Left ventricle myocardium inferior (tissue), 1 donor: Measurements from ENCODE around the gene TOX2. TPM values are rescaled to one million over a fixed set of nuclear protein-coding genes. Genes with fewer than 3 reads are reported as not detected.

Experiments
- DNase-seq: peaks from one replicate; pipeline ENCODE4 v3.0.0-alpha.2; 2020
- H3K27ac ChIP-seq: fragments of 200-600 bp; replicated peaks from 2 replicates; pipeline ENCODE4 v1.8.0; 2021
- H3K27me3 ChIP-seq: fragments of 200-600 bp; 2 replicates; pipeline ENCODE4 v1.8.0; 2021; ENCODE audit warnings: low read depth
- H3K36me3 ChIP-seq: fragments of 200-600 bp; 2 replicates; pipeline ENCODE4 v1.8.0; 2021
- H3K4me1 ChIP-seq: fragments of 200-600 bp; 2 replicates; pipeline ENCODE4 v1.8.0; 2021
- H3K4me3 ChIP-seq: fragments of 200-600 bp; 2 replicates; pipeline ENCODE4 v1.8.0; 2021; ENCODE audit warnings: mild to moderate bottlenecking, moderate library complexity
- H3K9me3 ChIP-seq: fragments of 200-600 bp; replicated peaks from 2 replicates; pipeline ENCODE4 v1.8.0; 2021
- intact Hi-C: fragments of 100-400 bp; cut with micrococcal nuclease; formaldehyde crosslinking; loops from one replicate; pipeline ENCODE4 v1.11.0; 2022
- total RNA-seq: library from RNA; stranded (reverse); fragmentation: NEBNext Ultra II Directional; extraction: Animal tissue kit (Norgen Biotek cat#: 25700); gene quantifications from one replicate; pipeline ENCODE4 v1.2.1, GENCODE V29; 2021
- TF ChIP-seq, protein P1 (sequence below): fragments of 200-600 bp; IDR thresholded peaks from 2 replicates; pipeline ENCODE4 v1.8.0; 2021; ENCODE audit warnings: antibody characterized with exemption, mild to moderate bottlenecking, borderline replicate concordance
- donor health status: DM: no; HTN: yes; CAD: no; lungs with severe emphysema.

The TOX2 gene
- total RNA-seq, 1 donor from 2014 or later: 0.30 TPM

DNA sequence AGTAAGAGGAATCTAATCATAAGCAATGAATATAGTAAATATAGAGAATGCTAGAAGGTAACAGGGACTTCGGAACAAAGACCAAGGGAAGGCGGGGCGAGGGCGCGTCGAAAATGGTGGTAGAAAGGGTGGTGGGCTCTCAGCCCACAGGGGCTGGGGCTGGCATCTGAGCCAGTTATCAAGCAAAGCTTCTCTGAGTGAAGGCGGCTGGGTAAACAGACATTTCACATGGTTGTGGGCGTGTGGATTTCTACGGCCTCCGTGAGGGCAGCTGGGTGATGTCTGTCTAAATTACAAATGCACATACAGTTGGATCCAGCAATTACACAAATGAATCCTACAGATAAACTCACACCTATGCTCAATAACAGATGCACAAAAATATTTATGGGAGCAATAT is 56.6 kb downstream of the TOX2 start:
- H3K27ac ChIP-seq: no peak overlapping the region
- H3K9me3 ChIP-seq: no peaks in the 10 kb centered on the region
- no peaks in the 10 kb centered on the region for H3K4me1 ChIP-seq
- TF ChIP-seq, protein P1, sequence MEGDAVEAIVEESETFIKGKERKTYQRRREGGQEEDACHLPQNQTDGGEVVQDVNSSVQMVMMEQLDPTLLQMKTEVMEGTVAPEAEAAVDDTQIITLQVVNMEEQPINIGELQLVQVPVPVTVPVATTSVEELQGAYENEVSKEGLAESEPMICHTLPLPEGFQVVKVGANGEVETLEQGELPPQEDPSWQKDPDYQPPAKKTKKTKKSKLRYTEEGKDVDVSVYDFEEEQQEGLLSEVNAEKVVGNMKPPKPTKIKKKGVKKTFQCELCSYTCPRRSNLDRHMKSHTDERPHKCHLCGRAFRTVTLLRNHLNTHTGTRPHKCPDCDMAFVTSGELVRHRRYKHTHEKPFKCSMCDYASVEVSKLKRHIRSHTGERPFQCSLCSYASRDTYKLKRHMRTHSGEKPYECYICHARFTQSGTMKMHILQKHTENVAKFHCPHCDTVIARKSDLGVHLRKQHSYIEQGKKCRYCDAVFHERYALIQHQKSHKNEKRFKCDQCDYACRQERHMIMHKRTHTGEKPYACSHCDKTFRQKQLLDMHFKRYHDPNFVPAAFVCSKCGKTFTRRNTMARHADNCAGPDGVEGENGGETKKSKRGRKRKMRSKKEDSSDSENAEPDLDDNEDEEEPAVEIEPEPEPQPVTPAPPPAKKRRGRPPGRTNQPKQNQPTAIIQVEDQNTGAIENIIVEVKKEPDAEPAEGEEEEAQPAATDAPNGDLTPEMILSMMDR: no peak
- no peaks in the 10 kb centered on the region for H3K36me3 ChIP-seq
- no peak for DNase-seq
- intact Hi-C loops: no loop called here
- H3K4me3 ChIP-seq: no peak overlapping the region
- peaks cover 23% of the 10 kb centered on the region for H3K27me3 ChIP-seq

- no peaks in the 10 kb centered on the region for H3K4me1 ChIP-seq
- intact Hi-C loops: no loop called here
These were observed 57.4 kb downstream of the TOX2 start for GRCh38 chr20:43972051-43972450.

GRCh38 chr20:43972692-43973091 is 58.0 kb downstream of the TOX2 start:
- TF ChIP-seq, protein P1: no peak
- Histone ChIP-seq H3K27me3 (peaks cover 23% of the 10 kb centered on the region), H3K27ac (no peak overlapping the region), H3K36me3 (no peaks in the 10 kb centered on the region), H3K4me3 (no peak overlapping the region), H3K9me3 (no peaks in the 10 kb centered on the region), H3K4me1 (no peaks in the 10 kb centered on the region)
- DNase-seq: no peak
- intact Hi-C loops: no loop called here

More at GRCh38 chr20:43972051-43972450, 57.4 kb downstream of the TOX2 start:
- H3K36me3 ChIP-seq: no peaks in the 10 kb centered on the region
- TF ChIP-seq, protein P1: no peak
- peaks cover 23% of the 10 kb centered on the region for H3K27me3 ChIP-seq
- DNase-seq: no peak
- H3K4me3 ChIP-seq: no peak overlapping the region
- no peaks in the 10 kb centered on the region for H3K9me3 ChIP-seq
- no peak overlapping the region for H3K27ac ChIP-seq

DNA sequence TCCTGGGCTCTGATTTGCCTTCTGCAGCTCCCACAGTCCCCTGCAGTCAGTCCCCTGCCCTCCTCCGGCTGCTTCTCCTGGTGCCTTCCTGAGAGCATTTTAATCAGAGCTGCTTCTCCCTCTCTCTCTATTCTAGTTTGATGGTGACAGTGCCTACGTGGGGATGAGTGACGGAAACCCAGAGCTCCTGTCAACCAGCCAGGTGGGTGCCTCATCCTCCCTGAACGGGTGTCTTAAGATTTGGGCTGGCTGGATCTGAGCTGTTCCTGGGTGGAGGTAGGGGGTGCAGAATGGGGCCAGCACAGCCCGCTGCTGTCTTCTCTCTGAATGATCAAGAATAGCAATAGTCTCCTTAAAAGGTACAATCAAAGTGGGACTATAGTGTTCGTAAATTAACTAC is 58.6 kb downstream of the TOX2 start:
- TF ChIP-seq, protein P1: no peak
- H3K27me3 ChIP-seq: peaks cover 23% of the 10 kb centered on the region
- no peak overlapping the region for H3K27ac ChIP-seq
- DNase-seq: no peak
- H3K36me3 ChIP-seq: no peaks in the 10 kb centered on the region
- no peak overlapping the region for H3K4me3 ChIP-seq
- H3K9me3 ChIP-seq: no peaks in the 10 kb centered on the region
- intact Hi-C loops: no loop called here
- H3K4me1 ChIP-seq: no peaks in the 10 kb centered on the region

DNA sequence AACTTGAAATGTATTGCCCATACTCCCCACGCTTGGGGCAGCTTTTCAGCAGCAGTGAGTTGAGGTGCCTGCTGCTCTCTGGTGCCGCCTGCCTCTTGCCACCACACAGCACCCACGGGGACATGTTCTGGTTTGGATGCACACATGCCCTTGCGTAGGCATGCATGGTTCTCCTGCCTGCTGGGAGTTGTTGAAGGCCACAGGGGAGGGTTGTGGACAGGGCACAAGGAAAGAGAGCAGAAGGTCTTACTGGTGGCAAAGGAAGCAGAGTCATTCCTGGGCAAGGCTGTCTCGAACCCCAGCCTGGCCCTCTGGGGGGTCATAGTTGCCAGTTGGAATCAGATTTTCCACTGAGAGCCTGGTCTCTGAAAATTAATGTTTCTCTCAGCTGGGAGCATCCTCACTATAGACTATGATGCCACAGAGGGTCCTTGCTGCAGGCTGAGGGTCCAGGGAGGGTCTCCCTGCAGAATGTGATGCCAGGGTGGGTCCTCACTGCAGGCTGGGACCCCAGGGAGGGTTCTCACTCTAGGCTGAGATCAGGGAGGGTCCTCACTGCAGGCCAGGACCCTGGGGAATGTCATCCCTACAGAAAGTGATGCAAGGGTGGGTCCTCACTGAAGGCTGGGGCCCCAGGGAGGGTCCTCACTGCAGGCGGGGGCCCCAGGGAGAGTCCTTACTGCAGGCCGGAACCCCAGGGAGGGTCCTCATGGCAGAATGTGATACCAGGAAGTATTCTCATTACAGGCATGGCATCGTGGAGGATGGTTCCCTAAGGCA is 59.2 kb downstream of the TOX2 start:
- no peak overlapping the region for H3K27ac ChIP-seq
- TF ChIP-seq, protein P1: no peak
- H3K4me3 ChIP-seq: no peak overlapping the region
- H3K36me3 ChIP-seq: no peaks in the 10 kb centered on the region
- DNase-seq: no peak
- H3K9me3 ChIP-seq: no peaks in the 10 kb centered on the region
- peaks cover 23% of the 10 kb centered on the region for H3K27me3 ChIP-seq
- no peaks in the 10 kb centered on the region for H3K4me1 ChIP-seq
- intact Hi-C loops: no loop called here
